GM21526 (cell line): ENCODE measurements around the gene CCL5.

ENCODE experiments used
- ATAC-seq: cut with Tn5 transposase; IDR thresholded peaks from one replicate; pipeline ENCODE4 v1.9.1; 2021; ENCODE audit warnings: moderate library complexity; ENCODE audit not compliant: unreplicated experiment, low FRiP score

CCL5 gene

DNA sequence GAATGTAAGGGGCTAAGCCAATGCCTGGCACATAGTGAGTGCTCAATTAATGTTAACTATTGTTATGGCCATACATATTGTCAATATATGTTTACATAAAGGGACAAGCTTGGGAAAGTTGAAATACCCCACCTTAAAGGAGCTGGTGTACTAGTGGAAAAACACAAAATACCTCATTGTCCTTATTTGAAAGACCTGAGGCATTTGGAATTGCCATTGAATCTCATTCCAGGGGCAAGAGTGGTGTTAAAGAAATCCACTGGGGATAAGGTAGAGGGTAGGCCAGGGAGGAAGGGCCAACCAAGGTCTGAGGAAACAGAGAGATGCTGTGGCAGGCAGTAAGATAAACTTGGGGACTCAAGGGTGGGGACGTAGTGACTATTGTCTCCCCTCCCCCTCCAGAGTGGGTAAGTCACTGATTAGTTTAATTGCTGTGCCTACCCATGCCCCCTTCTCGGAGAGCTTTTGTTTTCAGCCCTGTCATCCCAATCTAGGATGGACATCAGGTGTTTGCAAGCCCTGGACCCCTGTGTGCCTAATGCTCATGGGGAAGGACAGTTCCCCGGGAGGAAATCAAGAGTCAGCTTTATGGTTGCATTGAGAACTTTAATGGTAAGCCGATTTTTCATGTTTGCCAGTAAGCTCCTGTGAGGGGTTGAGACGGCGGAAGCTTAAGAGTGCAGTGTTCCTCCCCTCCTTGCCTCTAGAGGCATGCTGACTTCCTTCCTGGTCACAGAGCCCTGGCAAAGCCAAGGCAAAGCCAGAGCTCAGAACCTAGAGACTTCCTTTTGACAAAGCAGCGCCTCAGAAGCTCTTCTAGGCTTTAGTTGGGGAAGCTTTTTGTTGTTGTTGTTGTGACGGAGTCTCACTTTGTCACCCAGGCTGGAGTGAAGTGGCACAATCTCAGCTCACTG, 9.0 kb downstream of the CCL5 start:
- no peak for ATAC-seq

DNA sequence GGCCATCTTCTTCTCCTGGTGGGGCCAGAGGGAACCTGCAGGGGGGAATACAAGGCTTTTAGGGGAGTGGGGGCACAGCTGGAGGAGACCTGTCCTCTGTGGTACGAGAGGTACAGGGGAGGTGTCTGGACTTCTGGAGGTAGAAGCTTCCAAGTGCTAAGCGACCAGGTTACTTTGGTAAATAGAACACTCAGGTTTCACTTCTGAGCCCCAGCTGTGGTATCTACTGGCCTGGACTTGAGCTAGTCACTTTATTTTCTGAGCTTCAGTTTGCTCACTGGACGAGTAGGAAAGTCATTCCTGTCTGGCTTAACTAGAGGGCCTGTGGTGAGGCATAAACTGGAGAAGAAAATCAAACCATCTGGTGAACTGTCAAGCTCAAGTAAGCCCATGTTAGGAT, 11.4 kb downstream of the CCL5 start, which contains the start of gene HEATR9:
HEATR9 (minus strand) TSS at position 155 of the 400 bp plus-strand sequence; CDS start at position 6, 149 bp downstream.
- ATAC-seq, result no peak

DNA sequence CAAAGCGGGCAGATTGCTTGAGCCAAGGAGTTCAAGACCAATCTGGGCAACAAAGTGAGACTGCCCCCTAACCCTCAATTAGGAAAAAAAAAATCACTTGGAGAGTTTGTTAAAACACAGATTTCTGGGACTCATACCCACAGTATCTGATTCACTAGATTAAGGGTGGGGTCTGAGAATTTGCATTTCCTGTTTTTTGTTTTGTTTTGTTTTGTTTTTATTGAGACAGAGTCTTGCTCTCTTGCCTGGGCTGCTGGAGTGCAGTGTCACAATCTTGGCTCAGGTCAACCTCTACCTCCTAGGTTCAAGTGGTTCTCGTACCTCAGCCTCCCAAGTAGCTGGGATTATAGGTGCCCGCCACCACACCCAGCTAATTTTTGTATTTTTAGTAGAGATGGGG, 12.6 kb downstream of the CCL5 start:
- ATAC-seq, result no peak

DNA sequence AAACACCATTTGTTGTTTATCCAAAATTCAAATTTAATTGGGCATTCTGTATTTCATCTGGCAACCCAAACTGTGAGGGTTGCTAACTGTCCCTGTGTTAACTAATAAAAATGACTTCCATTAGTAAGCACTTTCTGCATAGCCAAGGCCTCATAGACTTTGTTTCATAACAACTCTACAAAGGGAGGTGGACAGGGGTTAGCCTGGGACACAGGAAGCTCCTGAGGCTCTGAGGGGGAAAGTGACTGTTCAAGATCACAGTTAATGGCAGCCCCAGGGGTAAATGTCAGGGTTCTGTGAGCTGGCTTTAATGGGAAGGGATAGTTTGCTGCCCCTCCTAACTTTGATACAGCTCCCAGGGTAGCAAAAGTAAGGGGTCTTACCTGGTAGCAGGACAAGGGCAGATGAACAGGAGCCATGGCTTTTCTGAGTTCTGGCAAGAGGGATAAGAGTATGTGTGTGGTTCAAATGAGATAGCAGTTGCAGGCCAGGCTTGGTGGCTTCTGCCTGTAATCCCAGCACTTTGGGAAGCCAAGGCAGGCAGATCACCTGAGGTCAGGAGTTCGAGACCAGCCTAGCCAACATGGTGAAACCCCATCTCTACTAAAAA, 13.7 kb downstream of the CCL5 start:
- no peak for ATAC-seq

DNA sequence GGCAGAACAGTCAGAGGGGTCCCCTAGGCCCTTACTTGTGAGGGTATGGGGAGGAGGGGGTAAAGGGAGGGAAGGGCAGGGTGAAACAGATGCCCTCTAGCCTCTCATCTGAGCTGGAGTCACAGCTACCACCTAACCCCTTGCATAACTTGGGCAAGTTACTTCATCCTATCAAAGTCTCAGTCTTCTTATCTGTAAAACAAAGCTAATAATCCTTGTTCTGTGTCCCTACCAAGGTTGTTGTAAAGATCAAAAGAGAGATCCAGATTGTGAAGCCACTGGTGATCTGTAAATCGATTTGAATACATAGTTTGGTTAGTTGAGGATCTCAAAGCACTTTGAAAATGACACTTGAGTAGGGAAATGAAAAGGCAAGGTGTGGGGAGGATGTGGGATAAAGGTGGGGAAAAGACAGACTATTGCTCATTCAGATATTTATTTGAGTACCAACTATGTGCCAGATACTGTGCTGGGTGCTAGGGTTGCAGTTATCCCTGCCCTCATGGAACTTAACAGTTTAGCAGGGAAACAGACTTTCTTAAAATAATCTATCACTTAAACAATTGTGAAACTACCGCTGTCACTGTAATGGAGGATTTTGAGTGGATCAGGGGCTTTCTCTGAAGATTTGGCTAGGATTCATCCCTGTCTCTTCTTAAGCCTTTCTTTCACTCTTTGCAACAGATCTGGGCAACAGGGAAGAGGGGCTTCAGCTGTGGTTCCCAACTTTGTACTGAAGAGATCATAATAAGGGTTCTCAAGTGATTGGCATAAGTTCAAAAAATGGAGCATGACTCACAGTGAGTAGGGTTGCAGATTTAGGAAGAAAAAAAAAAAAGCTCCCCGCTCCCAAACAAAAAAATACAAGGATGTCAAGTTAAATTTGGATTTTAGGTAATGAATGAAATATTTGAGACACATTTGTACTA, 14.5 kb downstream of the CCL5 start:
- no peak for ATAC-seq

DNA sequence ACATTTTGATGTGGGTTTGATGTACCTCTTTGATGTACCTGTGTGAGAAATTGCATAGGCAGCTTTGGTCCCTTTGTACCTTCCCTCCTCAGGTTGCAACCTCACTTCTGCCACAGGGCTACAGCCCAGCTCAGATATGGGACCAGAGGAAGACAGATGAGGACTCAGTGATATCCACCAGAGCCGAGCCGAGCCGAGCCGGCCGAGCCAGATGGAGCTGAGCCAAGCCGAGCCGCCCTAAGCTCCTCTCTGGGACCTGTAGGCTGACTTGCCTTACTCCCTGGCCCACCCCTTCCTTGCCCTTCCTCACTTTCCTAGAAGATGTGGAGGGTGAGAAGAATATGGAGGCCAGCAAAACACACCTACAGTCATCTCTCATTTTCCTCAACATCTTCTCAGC, 15.3 kb downstream of the CCL5 start:
- no peak for ATAC-seq

DNA sequence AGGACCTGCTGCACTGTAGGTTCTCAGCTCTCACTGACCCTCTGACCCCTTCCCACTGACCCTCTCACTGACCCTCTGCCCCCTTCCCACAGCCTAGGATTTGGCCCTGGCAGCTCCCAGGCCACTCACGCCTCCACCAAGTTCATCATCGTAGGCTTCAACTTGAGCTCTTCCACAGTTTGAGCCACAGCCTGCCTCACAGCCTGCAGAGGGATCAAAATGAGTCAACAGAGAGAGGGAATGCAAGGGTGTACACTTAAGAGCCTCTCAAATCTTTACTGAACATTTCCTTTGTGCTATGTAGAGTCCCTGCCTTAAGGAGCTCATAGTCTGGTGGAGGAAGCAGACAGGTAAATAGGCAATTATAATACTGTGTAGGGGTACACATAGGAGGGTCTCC, 23.6 kb downstream of the CCL5 start:
- ATAC-seq, result no peak

DNA sequence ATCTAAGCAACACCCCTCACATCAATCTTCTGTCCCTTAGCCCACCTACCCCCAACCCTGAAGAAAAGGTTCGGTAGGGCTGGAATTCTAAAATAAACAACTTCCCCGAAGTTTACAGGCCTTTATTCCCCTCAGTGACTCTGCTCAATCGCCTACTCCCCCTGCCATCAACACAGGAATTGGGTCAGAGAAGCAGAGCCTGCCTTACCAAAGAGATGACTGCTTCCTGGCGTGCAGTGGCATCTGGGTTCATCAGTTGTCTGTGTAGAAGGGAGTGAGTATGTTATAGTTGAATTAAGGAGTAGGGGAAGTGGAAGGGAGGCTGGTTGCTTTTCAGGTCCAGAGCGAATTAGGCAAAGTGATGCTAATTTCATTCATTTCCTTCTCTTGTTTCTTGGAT, 24.2 kb downstream of the CCL5 start:
- no peak for ATAC-seq

DNA sequence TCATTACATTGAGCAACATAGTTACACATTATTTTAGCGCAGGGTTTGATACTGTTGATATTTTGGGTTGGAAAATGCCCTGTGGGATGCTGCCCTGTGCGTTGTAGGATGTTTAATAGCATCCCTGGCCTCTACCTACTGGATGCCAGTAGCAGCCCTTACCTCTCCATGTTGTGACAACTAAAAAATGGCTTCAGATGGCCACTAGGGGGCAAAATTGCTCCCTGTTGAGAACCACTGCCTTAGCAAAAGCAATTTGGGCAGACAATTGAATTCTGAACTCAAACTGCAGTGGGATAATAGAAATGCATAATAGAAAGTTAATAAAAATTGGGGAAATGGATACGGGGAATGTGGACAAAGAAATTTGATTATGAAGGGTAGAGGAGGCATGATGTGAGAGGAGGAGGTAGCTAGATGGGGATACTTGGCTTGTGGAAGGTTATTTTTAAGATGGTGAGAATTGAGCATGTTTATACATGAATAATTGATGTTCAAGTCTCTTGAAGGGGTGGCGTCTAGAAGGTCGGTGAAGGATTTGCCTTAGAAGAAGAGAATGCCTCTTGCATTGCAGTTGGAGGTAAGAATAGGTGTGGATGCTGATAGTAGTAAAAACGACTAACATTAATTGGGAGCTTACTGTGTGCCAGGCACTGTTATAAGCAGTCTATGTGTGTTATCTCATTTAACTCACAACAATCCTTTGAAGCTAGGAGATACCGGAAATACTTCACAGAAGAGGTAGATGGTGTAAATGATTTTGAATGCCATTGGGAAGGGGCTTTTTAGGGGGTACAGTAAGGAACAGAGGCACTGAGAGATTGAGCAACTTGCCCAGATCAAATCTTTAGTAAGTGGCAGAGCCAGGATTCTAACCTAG, 30.5 kb downstream of the CCL5 start:
- ATAC-seq, result no peak

DNA sequence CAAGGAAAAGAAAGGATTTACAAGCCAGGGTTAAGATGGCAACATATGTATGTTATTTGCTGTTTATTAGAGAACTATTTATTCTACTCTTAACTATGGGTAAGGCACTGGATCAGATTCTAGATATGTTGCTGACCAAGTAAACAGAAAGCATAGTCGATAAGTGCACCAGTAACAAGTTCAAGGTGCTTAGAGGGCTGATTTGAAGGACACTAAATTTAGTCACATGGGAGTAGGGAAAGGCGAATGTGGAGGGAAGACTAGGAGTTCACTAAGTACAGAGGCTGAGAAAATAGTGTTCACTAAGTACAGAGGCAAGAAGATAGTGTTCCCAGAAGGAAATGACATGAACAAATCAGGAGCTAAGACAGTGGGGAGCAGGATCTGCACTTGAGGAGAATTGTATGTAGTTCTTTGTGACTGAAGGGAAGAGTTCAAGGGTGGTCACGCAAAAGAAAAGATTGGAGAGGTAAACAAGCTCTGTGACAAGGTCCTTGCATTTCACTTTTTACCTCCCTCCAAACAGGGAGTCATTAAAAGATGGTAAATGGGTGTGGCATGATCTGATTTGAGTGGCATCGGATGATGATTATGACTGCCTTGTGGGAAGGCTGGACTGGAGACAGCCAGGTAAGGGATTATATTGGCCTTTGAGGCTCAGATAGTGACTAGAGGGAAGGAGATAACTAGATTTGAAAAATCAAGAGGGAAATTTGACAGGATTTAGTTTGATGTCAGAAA, 32.4 kb downstream of the CCL5 start:
- no peak for ATAC-seq

DNA sequence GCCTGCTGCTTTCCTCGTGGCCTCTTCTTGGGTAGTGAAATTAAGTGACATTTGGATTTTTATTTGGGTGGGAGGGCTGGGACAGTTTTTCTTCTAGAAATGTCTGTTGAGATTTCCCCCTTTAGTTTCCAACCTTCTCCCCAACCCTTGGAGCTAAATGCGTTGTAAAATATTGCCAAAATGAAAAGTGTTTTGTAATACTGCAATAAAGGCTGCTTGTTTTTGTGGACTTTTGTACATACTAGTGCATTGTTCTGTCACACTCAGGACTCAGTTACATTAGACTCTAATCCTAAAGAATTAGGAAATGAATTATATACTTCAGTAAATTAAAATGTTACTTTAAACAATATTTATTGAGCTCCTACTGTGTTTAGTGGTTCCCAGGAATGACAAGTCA, 33.2 kb downstream of the CCL5 start:
- ATAC-seq, result no peak

DNA sequence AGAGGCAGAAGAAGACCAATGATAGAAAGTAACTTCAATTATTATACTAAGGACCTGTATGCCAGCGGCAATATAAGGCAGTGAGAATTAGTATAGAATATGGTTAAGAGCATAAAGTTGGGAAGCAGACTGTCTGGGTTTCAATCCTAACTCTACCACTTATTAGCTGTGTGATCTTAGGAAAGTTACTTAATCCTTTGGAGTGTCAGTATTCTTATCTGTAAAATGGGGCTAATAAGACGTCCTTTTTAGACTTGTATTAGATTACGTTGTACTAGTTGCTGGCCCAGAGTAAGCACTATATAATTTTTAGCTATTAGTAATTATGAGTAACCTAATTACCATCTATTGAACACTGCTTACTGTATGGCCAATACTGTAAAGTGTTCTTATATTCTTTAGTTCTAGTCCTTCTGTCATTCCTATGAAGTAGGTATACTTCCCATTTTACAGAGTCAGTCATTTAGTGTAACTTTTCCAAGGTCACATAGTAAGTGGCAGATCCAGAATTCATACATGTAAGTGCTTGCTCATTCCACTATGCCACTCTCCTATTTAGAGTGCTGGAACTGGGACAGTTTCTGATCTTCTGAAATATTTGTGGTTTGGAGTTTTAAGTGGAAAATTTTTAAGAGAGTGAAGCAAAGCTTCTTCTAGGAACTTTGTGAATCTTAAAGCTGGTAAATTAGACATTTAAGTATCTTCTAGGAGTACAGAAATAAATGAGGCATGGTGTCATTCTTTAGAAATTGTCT, 33.9 kb downstream of the CCL5 start:
- ATAC-seq, result no peak

DNA sequence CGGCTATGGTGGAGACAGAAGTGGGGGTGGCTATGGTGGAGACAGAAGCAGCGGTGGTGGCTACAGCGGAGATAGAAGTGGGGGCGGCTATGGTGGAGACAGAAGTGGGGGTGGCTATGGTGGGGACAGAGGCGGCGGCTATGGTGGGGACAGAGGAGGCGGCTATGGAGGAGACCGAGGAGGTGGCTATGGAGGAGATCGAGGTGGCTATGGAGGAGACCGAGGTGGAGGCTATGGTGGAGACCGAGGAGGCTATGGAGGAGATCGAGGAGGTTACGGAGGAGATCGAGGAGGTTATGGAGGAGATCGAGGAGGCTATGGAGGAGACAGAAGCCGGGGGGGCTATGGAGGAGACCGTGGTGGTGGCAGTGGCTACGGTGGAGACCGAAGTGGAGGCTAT, 35.6 kb downstream of the CCL5 start:
- ATAC-seq, result no peak

DNA sequence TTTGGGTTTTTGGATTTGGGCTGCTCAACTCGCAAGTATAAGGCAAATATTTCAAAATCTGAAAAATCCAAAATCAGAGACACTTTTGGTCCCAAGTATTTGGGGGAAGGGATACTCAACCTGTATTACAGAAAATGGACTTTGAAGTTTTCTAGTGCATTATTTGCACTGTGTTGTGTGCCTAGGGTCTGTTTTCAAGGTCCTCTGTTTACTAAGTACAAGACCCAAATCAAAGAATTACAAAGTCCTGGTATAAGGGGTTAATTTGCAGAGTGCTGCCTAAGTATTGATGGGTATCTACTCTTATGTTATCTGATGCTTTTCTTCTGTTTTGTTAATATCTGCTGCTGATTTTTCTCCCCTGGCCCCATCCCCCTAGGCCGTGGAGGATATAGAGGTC, 36.5 kb downstream of the CCL5 start:
- ATAC-seq, result no peak

DNA sequence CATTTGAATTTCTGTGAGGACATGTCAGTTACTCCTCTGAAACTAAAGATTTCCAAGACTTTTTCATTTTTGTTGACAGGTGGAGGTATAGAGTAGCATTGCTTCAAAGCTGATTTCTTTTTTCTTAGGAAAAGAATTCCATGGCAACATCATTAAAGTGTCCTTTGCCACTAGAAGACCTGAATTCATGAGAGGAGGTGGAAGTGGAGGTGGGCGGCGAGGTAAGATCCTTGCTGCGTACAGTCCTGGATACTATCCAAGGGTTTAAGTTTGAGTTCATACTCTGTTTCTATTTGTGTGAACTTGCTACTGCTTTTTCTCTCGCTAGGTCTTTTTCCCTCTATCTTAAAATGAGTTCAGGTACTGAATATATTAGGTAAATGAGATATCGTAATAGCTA, 37.9 kb downstream of the CCL5 start:
- ATAC-seq, result no peak

DNA sequence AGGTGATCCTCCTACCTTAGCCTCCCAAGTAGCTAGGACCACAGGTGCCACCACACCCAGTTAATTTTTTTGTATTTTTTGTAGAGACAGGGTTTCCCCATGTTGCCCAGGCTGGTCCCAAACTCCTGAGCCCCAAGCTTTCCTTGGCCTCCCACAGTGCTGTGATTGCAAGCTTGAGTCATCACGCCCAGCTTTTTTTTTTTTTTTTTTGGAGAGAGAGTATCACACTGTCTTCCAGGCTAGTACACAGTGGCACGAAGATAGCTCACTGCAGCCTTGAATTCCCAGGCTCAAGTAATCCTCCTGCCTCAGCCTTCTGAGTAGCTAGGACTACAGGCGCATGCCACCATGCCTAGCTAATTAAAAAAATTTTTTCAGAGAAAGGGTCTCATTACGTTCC, 38.7 kb downstream of the CCL5 start:
- ATAC-seq, result no peak

DNA sequence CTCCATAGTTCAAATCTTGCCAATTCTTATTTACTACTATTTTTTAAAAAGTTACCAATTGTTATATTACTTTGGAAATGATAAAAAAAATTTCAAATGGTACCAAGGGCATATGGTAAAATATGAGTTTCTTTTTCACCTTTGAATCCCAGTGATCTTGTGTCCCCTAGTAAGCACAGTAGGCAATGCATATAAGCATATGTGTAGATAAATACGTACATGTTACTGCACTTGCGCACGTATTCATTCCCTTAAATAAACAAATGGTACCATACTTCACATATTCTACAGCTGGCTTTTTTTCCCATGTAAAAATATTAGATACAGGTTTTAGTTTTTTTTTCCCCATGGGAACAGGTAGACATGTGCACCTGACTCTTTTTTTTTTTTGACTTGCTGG, 39.1 kb downstream of the CCL5 start:
- no peak for ATAC-seq

DNA sequence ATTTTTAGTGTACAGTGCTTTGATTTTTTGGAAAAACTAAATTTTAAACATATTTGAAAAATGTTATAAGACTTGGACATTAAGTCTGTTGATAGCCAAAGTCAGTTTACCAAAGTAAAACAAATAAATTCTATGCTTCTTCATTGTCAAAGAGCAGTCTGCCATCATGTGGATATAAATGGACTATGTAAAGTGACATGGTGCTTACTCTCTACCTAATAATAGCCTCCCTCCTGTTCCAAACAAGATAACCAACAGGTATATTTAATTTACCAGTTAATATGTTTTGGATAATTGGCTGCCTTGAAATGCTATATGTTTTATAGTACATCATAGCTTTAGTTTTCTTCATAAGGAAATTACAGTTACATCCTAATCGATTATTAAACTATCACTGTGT, 55.0 kb downstream of the CCL5 start:
- no peak for ATAC-seq
